Endothelial cell of umbilical vein (primary cell): ENCODE measurements around the gene OLFM1. TPM values are rescaled to one million over a fixed set of nuclear protein-coding genes. Genes with fewer than 3 reads are reported as not detected.

Source experiments
- BruUV-seq: library from RNA; stranded (reverse); fragments of 400-500 nt; replicated peaks from 2 replicates; lab custom pipeline; 2021; lab: Mats Ljungman, UMichigan
- CTCF ChIA-PET: fragments of 300-600, 350-600 bp; sonication (Branson Sonifier 250); formaldehyde crosslinking; loops from one replicate; lab custom pipeline; 2021; ENCODE audit warnings: antibody characterized with exemption, inconsistent platforms; lab: Charles Lee
- POLR2A ChIA-PET: fragments of 300-600, 350-600 bp; sonication (Branson Sonifier 250); formaldehyde crosslinking; loops from one replicate; lab custom pipeline; 2021; ENCODE audit warnings: antibody characterized with exemption, inconsistent platforms; lab: Charles Lee
- DNase-seq: peaks from one replicate; pipeline ENCODE4 v3.0.0-alpha.2; 2011; ENCODE audit warnings: low read depth, low spot score
- FAIRE-seq: peaks from 2 replicates; lab custom pipeline; 2011; peaks lifted over from hg19 to GRCh38; lab: Jason Lieb, UNC
- H2AFZ ChIP-seq: 2 replicates; pipeline ENCODE4 v1.6.0; 2012; ENCODE audit warnings: low read depth, low read length, control low read depth, inconsistent platforms
- H3K27ac ChIP-seq: 2 replicates; pipeline ENCODE4 v1.5.1; 2011; ENCODE audit warnings: low read depth, mild to moderate bottlenecking, control low read depth, low read length, moderate library complexity; ENCODE audit not compliant: insufficient read depth
- H3K27me3 ChIP-seq, 2 experiments: 2 replicates each; pipeline versions ENCODE4 v1.6.0 to v1.6.1; 2011; ENCODE audit warnings: low read length in 2 of 2, mixed read lengths in 1 of 2; ENCODE audit not compliant: control insufficient read depth in 2 of 2, insufficient read depth in 2 of 2
- H3K36me3 ChIP-seq, 2 experiments: 2 replicates in 1 of 2; 3 replicates in 1 of 2; pipeline ENCODE4 v1.5.1; 2011; ENCODE audit warnings: low read length in 2 of 2, mild to moderate bottlenecking in 1 of 2, moderate library complexity in 1 of 2; ENCODE audit not compliant: control insufficient read depth in 2 of 2, insufficient read depth in 2 of 2; ENCODE audit errors: extremely low read depth in 1 of 2
- H3K4me1 ChIP-seq: 3 replicates; pipeline ENCODE4 v1.5.1; 2011; ENCODE audit warnings: mild to moderate bottlenecking, low read length; ENCODE audit not compliant: control insufficient read depth, insufficient read depth; ENCODE audit errors: extremely low read depth
- H3K4me2 ChIP-seq: 2 replicates; pipeline ENCODE4 v1.6.1; 2011; ENCODE audit warnings: low read length, control low read depth, mixed read lengths; ENCODE audit not compliant: insufficient read depth
- H3K4me3 ChIP-seq, 3 experiments: fragments of 200-600 bp in 1 of 3; sonication (generic), shearing (Covaris generic) in 1 of 3; replicated peaks in 1 of 3; 2 replicates each; pipeline ENCODE4 v1.5.1; 2011 to 2016; ENCODE audit warnings: control low read depth in 3 of 3, low read length in 3 of 3, mild to moderate bottlenecking in 2 of 3, inconsistent platforms in 1 of 3, low read depth in 1 of 3, moderate library complexity in 1 of 3; ENCODE audit not compliant: insufficient read depth in 1 of 3
- H3K79me2 ChIP-seq: 2 replicates; pipeline ENCODE4 v1.6.0; 2012; ENCODE audit warnings: low read length, inconsistent platforms; ENCODE audit not compliant: control insufficient read depth, insufficient read depth
- H3K9ac ChIP-seq: replicated peaks from 2 replicates; pipeline ENCODE3; 2011; ENCODE audit warnings: low read length, control low read depth; ENCODE audit not compliant: insufficient read depth; ENCODE audit errors: extremely low read depth
- H3K9me1 ChIP-seq: replicated peaks from 3 replicates; pipeline ENCODE4 v1.6.0; 2011; ENCODE audit warnings: mild to moderate bottlenecking, low read length; ENCODE audit not compliant: control insufficient read depth, insufficient read depth; ENCODE audit errors: extremely low read depth
- H3K9me3 ChIP-seq: replicated peaks from 2 replicates; pipeline ENCODE4 v1.5.1; 2012; ENCODE audit warnings: low read length, inconsistent platforms; ENCODE audit not compliant: control insufficient read depth, insufficient read depth
- H4K20me1 ChIP-seq: replicated peaks from 2 replicates; pipeline ENCODE3; 2011; ENCODE audit warnings: mild to moderate bottlenecking, low read length; ENCODE audit not compliant: control insufficient read depth, insufficient read depth; ENCODE audit errors: extremely low read depth
- EZH2 ChIP-seq: IDR thresholded peaks from 2 replicates; pipeline ENCODE4 v1.6.1; 2012; ENCODE audit warnings: borderline replicate concordance, low read depth, mild to moderate bottlenecking, moderate library complexity, low read length, inconsistent platforms; ENCODE audit not compliant: severe bottlenecking
- FOS ChIP-seq: IDR thresholded peaks from 2 replicates; pipeline ENCODE4 v1.6.1; 2011; ENCODE audit warnings: mild to moderate bottlenecking, low read length, moderate library complexity, borderline replicate concordance; ENCODE audit not compliant: insufficient read depth
- GATA2 ChIP-seq: IDR thresholded peaks from 2 replicates; pipeline ENCODE4 v1.7.0; 2011; ENCODE audit warnings: low read depth, mild to moderate bottlenecking, moderate library complexity, mixed read lengths, low read length; ENCODE audit not compliant: insufficient read length, insufficient read depth
- JUN ChIP-seq: IDR thresholded peaks from 2 replicates; pipeline ENCODE4 v1.6.1; 2011; ENCODE audit warnings: borderline replicate concordance, low read depth; ENCODE audit not compliant: insufficient read length, insufficient read depth
- MYC ChIP-seq: IDR thresholded peaks from one replicate; pipeline ENCODE4 v1.6.1; 2011; ENCODE audit warnings: mild to moderate bottlenecking, low read depth, low read length
- POLR2A ChIP-seq: IDR thresholded peaks from 2 replicates; pipeline ENCODE4 v1.6.1; 2012; ENCODE audit warnings: low read depth, mild to moderate bottlenecking, control low read depth, low read length
- POLR2AphosphoS5 ChIP-seq: IDR thresholded peaks from 2 replicates; pipeline ENCODE4 v1.6.1; 2012; ENCODE audit warnings: low read depth, mild to moderate bottlenecking, control low read depth, low read length, moderate library complexity; ENCODE audit not compliant: insufficient read depth
- dilution Hi-C: fragments of 300-500 bp; cut with MboI; formaldehyde crosslinking; loops from one replicate; pipeline ENCODE4 v1.15.0; 2019; ENCODE audit warnings: low sequenced_read_pairs; ENCODE audit not compliant: extremely low pct_ligation_motif_present
- intact Hi-C: fragments of 100-400 bp; cut with micrococcal nuclease; formaldehyde crosslinking; loops from one replicate; pipeline ENCODE4 v1.10.0; 2022
- polyA plus RNA-seq, 4 experiments: library from polyadenylated mRNA; depleted of rRNA in 3 of 4; stranded (reverse) in 3 of 4; unstranded in 1 of 4; fragments of >200 nt; gene quantifications; 2 replicates each; pipeline versions ENCODE4 v1.2.1 to v1.2.3, GENCODE V29; 2011 to 2012; ENCODE audit warnings: missing spikeins in 1 of 4
- total RNA-seq: library from RNA; stranded (reverse); gene quantifications from 2 replicates; pipeline ENCODE4 v1.2.3, GENCODE V29; 2021
- TF ChIP-seq, protein P1 (sequence below), 2 donors: IDR thresholded peaks; 1 replicate in 1 of 2; 2 replicates in 1 of 2; pipeline ENCODE4 v1.5.1; 2011; ENCODE audit warnings: low read length in 2 of 2, mild to moderate bottlenecking in 2 of 2, moderate library complexity in 2 of 2, control low read depth in 1 of 2, inconsistent platforms in 1 of 2, low read depth in 1 of 2; ENCODE audit not compliant: insufficient read depth in 1 of 2; ENCODE audit errors: extremely low read depth in 1 of 2
- TF ChIP-seq, protein P2 (sequence below): IDR thresholded peaks from 2 replicates; pipeline ENCODE4 v1.6.1; 2011; ENCODE audit not compliant: insufficient read depth, insufficient read length

OLFM1 gene
- total and polyA plus RNA-seq, 2 donors (not counting 3 experiments of a cell fraction or from before 2014, with no cell fraction given): 0.07 to 0.95 TPM

DNA sequence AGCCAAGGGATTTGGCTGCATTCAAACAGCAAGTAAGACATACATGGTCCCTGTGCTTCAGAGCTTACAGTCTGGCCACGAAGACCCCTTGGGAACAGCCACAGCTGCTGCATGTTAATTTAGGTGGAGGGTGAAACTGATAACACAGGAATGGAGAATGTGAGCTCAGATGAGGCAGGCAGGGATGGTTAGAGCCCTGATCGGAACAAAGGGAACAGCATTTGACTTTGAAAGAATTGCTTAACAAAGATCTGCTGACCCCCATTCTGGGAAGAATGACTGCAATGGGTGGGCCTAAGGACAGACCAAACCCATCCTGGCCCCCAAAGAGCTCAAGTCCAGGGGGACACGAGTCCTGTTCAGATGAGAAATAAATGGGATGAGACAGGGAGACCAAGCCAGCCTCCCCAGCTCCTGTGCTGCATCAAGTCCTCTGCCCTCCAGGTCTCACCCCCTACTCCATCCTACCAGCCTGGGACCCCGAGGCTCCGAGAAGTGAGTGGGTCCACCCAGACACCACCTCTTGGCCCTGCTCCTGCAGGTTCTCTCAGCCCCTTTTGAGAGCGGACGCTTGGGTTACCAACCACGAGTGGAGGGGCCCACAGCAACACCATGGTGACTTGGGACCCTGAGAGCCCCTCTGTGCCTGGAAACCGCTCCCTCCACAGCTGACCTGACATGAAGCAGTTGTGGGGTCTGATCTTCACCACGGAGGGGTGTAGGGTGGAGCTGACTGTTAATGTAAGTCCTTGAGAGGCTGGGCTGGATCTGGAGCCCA, 50.8 kb downstream of the OLFM1 start:
- no TSS peak for BruUV-seq
- Histone ChIP-seq H3K4me3 (no peak overlapping the region), H3K9me3 (peaks cover 7% of the 10 kb centered on the region), H3K36me3 (no peaks in the 10 kb centered on the region), H3K4me1 (no peaks in the 10 kb centered on the region), H4K20me1 (no peaks in the 10 kb centered on the region), H3K9me1 (no peaks in the 10 kb centered on the region), H3K27me3 (no peaks in the 10 kb centered on the region), H3K27ac (no peak overlapping the region), H2AFZ (no peak overlapping the region), H3K4me2 (no peak overlapping the region), H3K9ac (no peak overlapping the region), H3K79me2 (no peaks in the 10 kb centered on the region)
- DNase-seq (no peak), FAIRE-seq (no peak)
- TF ChIP-seq, protein P1, sequence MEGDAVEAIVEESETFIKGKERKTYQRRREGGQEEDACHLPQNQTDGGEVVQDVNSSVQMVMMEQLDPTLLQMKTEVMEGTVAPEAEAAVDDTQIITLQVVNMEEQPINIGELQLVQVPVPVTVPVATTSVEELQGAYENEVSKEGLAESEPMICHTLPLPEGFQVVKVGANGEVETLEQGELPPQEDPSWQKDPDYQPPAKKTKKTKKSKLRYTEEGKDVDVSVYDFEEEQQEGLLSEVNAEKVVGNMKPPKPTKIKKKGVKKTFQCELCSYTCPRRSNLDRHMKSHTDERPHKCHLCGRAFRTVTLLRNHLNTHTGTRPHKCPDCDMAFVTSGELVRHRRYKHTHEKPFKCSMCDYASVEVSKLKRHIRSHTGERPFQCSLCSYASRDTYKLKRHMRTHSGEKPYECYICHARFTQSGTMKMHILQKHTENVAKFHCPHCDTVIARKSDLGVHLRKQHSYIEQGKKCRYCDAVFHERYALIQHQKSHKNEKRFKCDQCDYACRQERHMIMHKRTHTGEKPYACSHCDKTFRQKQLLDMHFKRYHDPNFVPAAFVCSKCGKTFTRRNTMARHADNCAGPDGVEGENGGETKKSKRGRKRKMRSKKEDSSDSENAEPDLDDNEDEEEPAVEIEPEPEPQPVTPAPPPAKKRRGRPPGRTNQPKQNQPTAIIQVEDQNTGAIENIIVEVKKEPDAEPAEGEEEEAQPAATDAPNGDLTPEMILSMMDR (IDR thresholded peaks at IDR 0.05; ENCODE audit: extremely low read depth in 1 of 2, insufficient read depth in 1 of 2, low read depth in 1 of 2, low read length in 2 of 2): no peak
- TF ChIP-seq EZH2 (no peak), MYC (no peak)
- ChIA-PET CTCF (no interaction called here), POLR2A (no interaction called here)
- intact Hi-C loops (no loop called here), dilution Hi-C loops (no loop called here)

DNA sequence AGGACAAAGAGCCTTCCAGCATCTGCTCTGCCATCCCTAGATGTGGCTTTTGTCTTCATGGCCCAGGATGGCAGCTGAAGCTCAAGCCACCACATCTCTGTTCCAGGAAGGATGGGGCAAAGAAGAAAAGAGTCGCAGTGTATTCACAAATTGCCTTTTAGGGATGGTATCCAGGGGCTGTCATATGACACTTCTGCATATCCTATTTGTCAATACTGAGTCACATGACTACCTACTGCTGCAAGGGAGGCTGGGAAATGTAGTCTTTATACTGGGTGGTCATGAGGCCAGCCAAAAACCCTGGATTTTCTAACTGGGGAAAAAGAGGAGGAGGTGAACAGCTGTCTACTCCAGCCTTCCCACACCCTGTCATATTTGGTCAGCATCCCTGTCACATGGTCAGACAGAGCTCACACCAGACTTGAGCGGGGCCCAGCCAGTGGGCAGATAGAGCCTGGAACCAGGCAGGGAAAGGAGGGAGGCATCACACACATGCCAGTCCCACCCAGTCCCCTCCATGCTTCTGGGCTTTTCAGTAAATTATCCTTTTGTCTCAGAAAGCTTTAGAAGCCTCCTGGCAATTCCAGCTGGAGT, 52.0 kb downstream of the OLFM1 start:
- ChIA-PET CTCF (no interaction called here), POLR2A (no interaction called here)
- BruUV-seq: no TSS peak
- H3K9me1 ChIP-seq: no peaks in the 10 kb centered on the region
- no peaks in the 10 kb centered on the region for H4K20me1 ChIP-seq
- no peak overlapping the region for H3K27ac ChIP-seq
- TF ChIP-seq POLR2AphosphoS5: no peak
- TF ChIP-seq JUN: no peak
- TF ChIP-seq FOS: no peak
- TF ChIP-seq MYC: no peak
- no peak for TF ChIP-seq POLR2A
- TF ChIP-seq, protein P2, sequence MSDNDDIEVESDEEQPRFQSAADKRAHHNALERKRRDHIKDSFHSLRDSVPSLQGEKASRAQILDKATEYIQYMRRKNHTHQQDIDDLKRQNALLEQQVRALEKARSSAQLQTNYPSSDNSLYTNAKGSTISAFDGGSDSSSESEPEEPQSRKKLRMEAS: no peak
- no peak for TF ChIP-seq GATA2
- TF ChIP-seq, protein P1 (IDR thresholded peaks at IDR 0.05; ENCODE audit: extremely low read depth in 1 of 2, insufficient read depth in 1 of 2, low read depth in 1 of 2, low read length in 2 of 2): no peak
- no peak for TF ChIP-seq EZH2
- FAIRE-seq (no peak), DNase-seq (no peak)
- no peaks in the 10 kb centered on the region for H3K4me1 ChIP-seq
- peaks cover 5% of the 10 kb centered on the region for H3K9me3 ChIP-seq
- H3K4me2 ChIP-seq: no peak overlapping the region
- no peaks in the 10 kb centered on the region for H3K79me2 ChIP-seq
- H3K4me3 ChIP-seq: no peak overlapping the region
- intact Hi-C loops: no loop called here
- no peak overlapping the region for H3K9ac ChIP-seq
- dilution Hi-C loops: no loop called here
- H3K36me3 ChIP-seq: no peaks in the 10 kb centered on the region
- H3K27me3 ChIP-seq: no peaks in the 10 kb centered on the region
- no peak overlapping the region for H2AFZ ChIP-seq
